HepG2 (cell line): ENCODE results near the gene ENTREP3. TPM values are rescaled to one million over a fixed set of nuclear protein-coding genes. Genes with fewer than 3 reads are reported as not detected.

Experiments used
- CENPX ChIP-seq: sonication (generic); formaldehyde crosslinking; IDR thresholded peaks from 2 replicates; pipeline ENCODE4 v1.9.0; 2021; ENCODE audit warnings: mild to moderate bottlenecking, missing genetic modification reagents, moderate library complexity
- DNMT3B ChIP-seq: conservative IDR thresholded peaks from 2 replicates; pipeline ENCODE4 v1.6.1; 2016; ENCODE audit warnings: missing biosample characterization, control low read depth
- GZF1 ChIP-seq: sonication (generic); formaldehyde crosslinking; IDR thresholded peaks from 2 replicates; pipeline ENCODE4 v1.5.1; 2020; ENCODE audit warnings: mild to moderate bottlenecking, missing genetic modification reagents
- NFE2 ChIP-seq: sonication (generic); formaldehyde crosslinking; IDR thresholded peaks from 2 replicates; pipeline ENCODE4 v1.4.0; 2020; ENCODE audit warnings: missing genetic modification reagents
- NR2F1 ChIP-seq, 2 experiments: fragments of 450-650 bp in 1 of 2; formaldehyde crosslinking in 1 of 2; IDR thresholded peaks; 2 replicates each; pipeline versions ENCODE4 v1.5.0 to v1.6.1; 2016 to 2020; ENCODE audit warnings: mild to moderate bottlenecking in 1 of 2, missing compliant biosample characterization in 1 of 2, missing genetic modification reagents in 1 of 2, moderate library complexity in 1 of 2
- PCBP1 ChIP-seq: fragments of 200-400 bp; formaldehyde crosslinking; IDR thresholded peaks from 2 replicates; pipeline ENCODE4 v1.6.1; 2017; ENCODE audit warnings: mild to moderate bottlenecking, low read depth, low read length, borderline replicate concordance
- PHB2 ChIP-seq: fragments of 450-650 bp; IDR thresholded peaks from 2 replicates; pipeline ENCODE4 v1.6.1; 2018; ENCODE audit not compliant: partially characterized antibody
- RAD51 ChIP-seq: fragments of 450-650 bp; IDR thresholded peaks from 2 replicates; pipeline ENCODE4 v1.6.1; 2016; ENCODE audit warnings: borderline replicate concordance
- STAG1 ChIP-seq: sonication (generic); formaldehyde crosslinking; IDR thresholded peaks from 2 replicates; pipeline ENCODE4 v1.4.0; 2020; ENCODE audit warnings: missing genetic modification reagents
- WIZ ChIP-seq: sonication (generic); formaldehyde crosslinking; IDR thresholded peaks from 2 replicates; pipeline ENCODE4 v1.5.1; 2020; ENCODE audit warnings: mild to moderate bottlenecking, missing genetic modification reagents
- ZEB1 ChIP-seq: IDR thresholded peaks from 2 replicates; pipeline ENCODE4 v1.6.1; 2012; ENCODE audit warnings: mild to moderate bottlenecking, low read depth, inconsistent platforms; ENCODE audit not compliant: insufficient replicate concordance
- ZFP90 ChIP-seq: sonication (generic); formaldehyde crosslinking; IDR thresholded peaks from 2 replicates; pipeline ENCODE4 v1.8.0; 2022; ENCODE audit warnings: missing genetic modification reagents, mild to moderate bottlenecking, inconsistent platforms, borderline replicate concordance
- ZNF317 ChIP-seq: sonication (generic); formaldehyde crosslinking; IDR thresholded peaks from 2 replicates; pipeline ENCODE4 v1.5.0; 2020; ENCODE audit warnings: mild to moderate bottlenecking, missing genetic modification reagents
- polyA plus RNA-seq, 8 experiments: library from polyadenylated mRNA; depleted of rRNA in 3 of 8; stranded (reverse) in 7 of 8; unstranded in 1 of 8; fragments of >200 nt; fragmentation: Illumina TruSeq in 4 of 8; extraction: Trizol in 4 of 8; gene quantifications; 2 replicates each; pipeline versions ENCODE4 v1.2.1 to v1.2.3, GENCODE V29; 2011 to 2016; ENCODE audit warnings: low read depth in 4 of 8, missing spikeins in 1 of 8, mixed read lengths in 1 of 8; ENCODE audit not compliant: insufficient read depth in 1 of 8
- total RNA-seq, 5 experiments: library from RNA; depleted of rRNA; stranded (reverse); fragments of >200 nt; fragmentation: Illumina TruSeq; extraction: Trizol; gene quantifications; 2 replicates each; pipeline ENCODE4 v1.2.3, GENCODE V29; 2016; ENCODE audit warnings: low read depth in 1 of 5
- TF ChIP-seq, protein P1 (sequence below): sonication (generic); formaldehyde crosslinking; IDR thresholded peaks from 2 replicates; pipeline ENCODE4 v1.5.0; 2020; ENCODE audit warnings: mild to moderate bottlenecking, missing genetic modification reagents, borderline replicate concordance
- TF ChIP-seq, protein P2 (sequence below): sonication (generic); formaldehyde crosslinking; IDR thresholded peaks from 2 replicates; pipeline ENCODE4 v1.4.0; 2020; ENCODE audit warnings: missing genetic modification reagents
- TF ChIP-seq, protein P3 (sequence below): IDR thresholded peaks from 2 replicates; pipeline ENCODE4 v1.6.1; 2016
- TF ChIP-seq, protein P4 (sequence below): sonication (generic); formaldehyde crosslinking; conservative IDR thresholded peaks from 2 replicates; pipeline ENCODE4 v1.8.0; 2022; ENCODE audit warnings: low read depth, missing genetic modification reagents
- TF ChIP-seq, protein P5 (sequence below): sonication (generic); formaldehyde crosslinking; IDR thresholded peaks from 2 replicates; pipeline ENCODE4 v1.5.1; 2020; ENCODE audit warnings: mild to moderate bottlenecking, missing genetic modification reagents, borderline replicate concordance
- TF ChIP-seq, protein P6 (sequence below): IDR thresholded peaks from 2 replicates; pipeline ENCODE4 v1.6.1; 2016; ENCODE audit warnings: low read depth

Gene ENTREP3
- total and polyA plus RNA-seq, 2 of the 13 experiments (the other 11 are each of a cell fraction or from before 2014, with no cell fraction given), result 4.1 to 9.9 TPM

DNA sequence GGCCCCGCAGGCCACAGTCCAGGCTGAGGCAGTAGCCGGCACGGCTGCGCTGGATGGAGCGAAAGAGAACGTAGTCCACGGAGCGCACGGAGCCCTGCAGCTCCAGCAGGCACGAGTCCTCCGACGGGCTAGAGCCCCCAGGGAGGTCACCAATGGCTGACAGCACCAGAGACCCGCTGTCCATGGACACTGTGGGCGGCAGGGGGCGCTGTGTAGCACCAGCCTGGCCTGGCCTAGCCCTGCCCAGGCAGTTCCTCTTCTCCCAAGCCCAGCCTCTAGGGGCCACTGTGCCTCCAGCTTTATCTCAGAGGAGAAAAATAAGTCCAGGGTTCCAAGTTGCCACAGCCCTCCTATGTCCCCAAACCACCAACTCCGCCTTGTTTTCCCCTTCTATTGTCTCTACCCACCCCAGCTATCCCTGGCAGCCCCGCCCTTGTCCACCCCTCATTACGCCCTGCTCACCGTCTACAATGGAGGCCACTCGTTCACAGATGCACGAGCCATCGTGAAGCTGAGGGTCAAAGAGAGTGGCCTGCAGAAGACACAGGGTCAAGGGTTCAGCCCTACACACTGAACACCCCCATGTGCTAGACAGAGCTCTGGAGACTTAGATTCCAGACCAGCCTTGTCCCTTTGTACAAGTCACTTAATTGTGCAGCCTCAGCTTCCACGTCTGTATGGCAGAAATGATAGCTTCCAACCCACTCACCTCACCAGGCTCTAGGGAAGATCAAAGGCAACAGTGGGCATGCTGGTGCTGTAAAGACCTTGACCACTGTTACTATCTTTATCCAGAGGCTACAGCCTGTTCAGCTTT is 4.4 kb downstream of the ENTREP3 start (continued):
- TF ChIP-seq, protein P1, sequence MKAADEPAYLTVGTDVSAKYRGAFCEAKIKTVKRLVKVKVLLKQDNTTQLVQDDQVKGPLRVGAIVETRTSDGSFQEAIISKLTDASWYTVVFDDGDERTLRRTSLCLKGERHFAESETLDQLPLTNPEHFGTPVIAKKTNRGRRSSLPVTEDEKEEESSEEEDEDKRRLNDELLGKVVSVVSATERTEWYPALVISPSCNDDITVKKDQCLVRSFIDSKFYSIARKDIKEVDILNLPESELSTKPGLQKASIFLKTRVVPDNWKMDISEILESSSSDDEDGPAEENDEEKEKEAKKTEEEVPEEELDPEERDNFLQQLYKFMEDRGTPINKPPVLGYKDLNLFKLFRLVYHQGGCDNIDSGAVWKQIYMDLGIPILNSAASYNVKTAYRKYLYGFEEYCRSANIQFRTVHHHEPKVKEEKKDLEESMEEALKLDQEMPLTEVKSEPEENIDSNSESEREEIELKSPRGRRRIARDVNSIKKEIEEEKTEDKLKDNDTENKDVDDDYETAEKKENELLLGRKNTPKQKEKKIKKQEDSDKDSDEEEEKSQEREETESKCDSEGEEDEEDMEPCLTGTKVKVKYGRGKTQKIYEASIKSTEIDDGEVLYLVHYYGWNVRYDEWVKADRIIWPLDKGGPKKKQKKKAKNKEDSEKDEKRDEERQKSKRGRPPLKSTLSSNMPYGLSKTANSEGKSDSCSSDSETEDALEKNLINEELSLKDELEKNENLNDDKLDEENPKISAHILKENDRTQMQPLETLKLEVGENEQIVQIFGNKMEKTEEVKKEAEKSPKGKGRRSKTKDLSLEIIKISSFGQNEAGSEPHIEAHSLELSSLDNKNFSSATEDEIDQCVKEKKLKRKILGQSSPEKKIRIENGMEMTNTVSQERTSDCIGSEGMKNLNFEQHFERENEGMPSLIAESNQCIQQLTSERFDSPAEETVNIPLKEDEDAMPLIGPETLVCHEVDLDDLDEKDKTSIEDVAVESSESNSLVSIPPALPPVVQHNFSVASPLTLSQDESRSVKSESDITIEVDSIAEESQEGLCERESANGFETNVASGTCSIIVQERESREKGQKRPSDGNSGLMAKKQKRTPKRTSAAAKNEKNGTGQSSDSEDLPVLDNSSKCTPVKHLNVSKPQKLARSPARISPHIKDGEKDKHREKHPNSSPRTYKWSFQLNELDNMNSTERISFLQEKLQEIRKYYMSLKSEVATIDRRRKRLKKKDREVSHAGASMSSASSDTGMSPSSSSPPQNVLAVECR (CRISPR knock-in tag), result peak; percentile 51; the same call in 1 of the 2 replicates
- TF ChIP-seq ZNF317 (CRISPR knock-in tag) (no peak), ZEB1 (no peak), NFE2 (CRISPR knock-in tag) (no peak), RAD51 (no peak), GZF1 (CRISPR knock-in tag) (no peak), PCBP1 (no peak), DNMT3B (CRISPR knock-in tag) (no peak), STAG1 (peak; percentile 98), PHB2 (no peak), ZFP90 (CRISPR knock-in tag) (peak; percentile 78; the same call in 1 of the 2 replicates), CENPX (CRISPR knock-in tag) (no peak), NR2F1 (CRISPR knock-in tag; IDR thresholded peaks at IDR 0.05) (peak; percentile 31 to 56; a peak in 1 of 4 replicates), WIZ (CRISPR knock-in tag) (no peak)
- TF ChIP-seq, protein P2, sequence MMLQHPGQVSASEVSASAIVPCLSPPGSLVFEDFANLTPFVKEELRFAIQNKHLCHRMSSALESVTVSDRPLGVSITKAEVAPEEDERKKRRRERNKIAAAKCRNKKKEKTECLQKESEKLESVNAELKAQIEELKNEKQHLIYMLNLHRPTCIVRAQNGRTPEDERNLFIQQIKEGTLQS (CRISPR knock-in tag), result no peak
- TF ChIP-seq, protein P3, sequence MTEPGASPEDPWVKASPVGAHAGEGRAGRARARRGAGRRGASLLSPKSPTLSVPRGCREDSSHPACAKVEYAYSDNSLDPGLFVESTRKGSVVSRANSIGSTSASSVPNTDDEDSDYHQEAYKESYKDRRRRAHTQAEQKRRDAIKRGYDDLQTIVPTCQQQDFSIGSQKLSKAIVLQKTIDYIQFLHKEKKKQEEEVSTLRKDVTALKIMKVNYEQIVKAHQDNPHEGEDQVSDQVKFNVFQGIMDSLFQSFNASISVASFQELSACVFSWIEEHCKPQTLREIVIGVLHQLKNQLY (CRISPR knock-in tag), result 0 out of 2 replicates have a peak, but pooled peaks have one; percentile 5
- TF ChIP-seq, protein P4, sequence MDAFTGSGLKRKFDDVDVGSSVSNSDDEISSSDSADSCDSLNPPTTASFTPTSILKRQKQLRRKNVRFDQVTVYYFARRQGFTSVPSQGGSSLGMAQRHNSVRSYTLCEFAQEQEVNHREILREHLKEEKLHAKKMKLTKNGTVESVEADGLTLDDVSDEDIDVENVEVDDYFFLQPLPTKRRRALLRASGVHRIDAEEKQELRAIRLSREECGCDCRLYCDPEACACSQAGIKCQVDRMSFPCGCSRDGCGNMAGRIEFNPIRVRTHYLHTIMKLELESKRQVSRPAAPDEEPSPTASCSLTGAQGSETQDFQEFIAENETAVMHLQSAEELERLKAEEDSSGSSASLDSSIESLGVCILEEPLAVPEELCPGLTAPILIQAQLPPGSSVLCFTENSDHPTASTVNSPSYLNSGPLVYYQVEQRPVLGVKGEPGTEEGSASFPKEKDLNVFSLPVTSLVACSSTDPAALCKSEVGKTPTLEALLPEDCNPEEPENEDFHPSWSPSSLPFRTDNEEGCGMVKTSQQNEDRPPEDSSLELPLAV (CRISPR knock-in tag), result no peak
- TF ChIP-seq, protein P5, sequence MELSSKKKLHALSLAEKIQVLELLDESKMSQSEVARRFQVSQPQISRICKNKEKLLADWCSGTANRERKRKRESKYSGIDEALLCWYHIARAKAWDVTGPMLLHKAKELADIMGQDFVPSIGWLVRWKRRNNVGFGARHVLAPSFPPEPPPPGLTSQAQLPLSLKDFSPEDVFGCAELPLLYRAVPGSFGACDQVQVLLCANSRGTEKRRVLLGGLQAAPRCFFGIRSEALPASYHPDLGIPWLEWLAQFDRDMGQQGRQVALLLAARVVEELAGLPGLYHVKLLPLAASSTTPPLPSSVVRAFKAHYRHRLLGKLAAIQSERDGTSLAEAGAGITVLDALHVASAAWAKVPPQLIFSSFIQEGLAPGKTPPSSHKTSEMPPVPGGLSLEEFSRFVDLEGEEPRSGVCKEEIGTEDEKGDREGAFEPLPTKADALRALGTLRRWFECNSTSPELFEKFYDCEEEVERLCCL, result no peak
- TF ChIP-seq, protein P6, sequence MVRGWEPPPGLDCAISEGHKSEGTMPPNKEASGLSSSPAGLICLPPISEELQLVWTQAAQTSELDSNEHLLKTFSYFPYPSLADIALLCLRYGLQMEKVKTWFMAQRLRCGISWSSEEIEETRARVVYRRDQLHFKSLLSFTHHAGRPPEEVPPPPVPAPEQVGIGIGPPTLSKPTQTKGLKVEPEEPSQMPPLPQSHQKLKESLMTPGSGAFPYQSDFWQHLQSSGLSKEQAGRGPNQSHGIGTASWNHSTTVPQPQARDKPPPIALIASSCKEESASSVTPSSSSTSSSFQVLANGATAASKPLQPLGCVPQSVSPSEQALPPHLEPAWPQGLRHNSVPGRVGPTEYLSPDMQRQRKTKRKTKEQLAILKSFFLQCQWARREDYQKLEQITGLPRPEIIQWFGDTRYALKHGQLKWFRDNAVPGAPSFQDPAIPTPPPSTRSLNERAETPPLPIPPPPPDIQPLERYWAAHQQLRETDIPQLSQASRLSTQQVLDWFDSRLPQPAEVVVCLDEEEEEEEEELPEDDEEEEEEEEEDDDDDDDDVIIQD, result no peak
